Nephron progenitor cell (in vitro differentiated cells): ENCODE results near the gene OLFM1.

Experiments used
- DNase-seq: peaks from one replicate; pipeline ENCODE4 v3.0.0; 2021
- H3K27ac Mint-ChIP-seq: 2 replicates; pipeline ENCODE4 v1.8.0; 2021; ENCODE audit warnings: mild to moderate bottlenecking, moderate library complexity, mixed read lengths
- H3K27me3 Mint-ChIP-seq: 2 replicates; pipeline ENCODE4 v1.8.0; 2021; ENCODE audit warnings: mild to moderate bottlenecking, low read depth, mixed read lengths; ENCODE audit not compliant: poor library complexity
- H3K36me3 Mint-ChIP-seq: 2 replicates; pipeline ENCODE4 v1.8.0; 2021; ENCODE audit warnings: low read depth, mixed read lengths
- H3K4me1 Mint-ChIP-seq: 2 replicates; pipeline ENCODE4 v1.8.0; 2021; ENCODE audit warnings: mixed read lengths
- H3K4me3 Mint-ChIP-seq: 2 replicates; pipeline ENCODE4 v1.8.0; 2021; ENCODE audit warnings: mild to moderate bottlenecking, moderate library complexity, mixed read lengths
- H3K9me3 Mint-ChIP-seq: 2 replicates; pipeline ENCODE4 v1.8.0; 2021; ENCODE audit warnings: mild to moderate bottlenecking, moderate library complexity, mixed read lengths
- TF ChIP-seq, protein P1 (sequence below): fragments of 200-600 bp; sonication (generic); IDR thresholded peaks from 2 replicates; pipeline ENCODE4 v1.5.0; 2021; ENCODE audit warnings: antibody characterized with exemption

Gene OLFM1

DNA sequence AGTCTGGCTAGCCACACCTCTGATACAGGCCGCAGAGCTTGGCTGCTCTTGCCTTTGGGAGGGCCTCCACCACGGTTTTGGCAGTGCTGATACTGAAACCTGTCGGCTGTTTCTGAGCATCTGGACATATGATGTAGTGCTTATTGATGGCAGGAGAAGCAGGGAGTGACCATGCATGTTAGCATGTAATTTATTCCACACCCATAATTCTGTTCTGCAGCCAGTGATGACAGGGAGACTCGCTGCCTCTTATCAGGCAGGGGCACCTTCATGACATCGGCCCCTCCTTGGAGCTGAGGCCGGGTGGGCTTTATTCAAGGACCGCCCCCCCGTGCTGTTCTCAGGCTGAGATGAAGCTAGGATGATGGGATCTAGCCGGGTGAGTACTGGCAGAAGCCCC is 49.0 kb downstream of the OLFM1 start:
- H3K4me1 Mint-ChIP-seq = peaks cover 56% of the 10 kb centered on the region
- peaks cover 10% of the 10 kb centered on the region for H3K27me3 Mint-ChIP-seq
- H3K27ac Mint-ChIP-seq = no peak overlapping the region
- DNase-seq = no peak
- H3K4me3 Mint-ChIP-seq = no peak overlapping the region
- peaks cover 15% of the 10 kb centered on the region for H3K9me3 Mint-ChIP-seq
- H3K36me3 Mint-ChIP-seq = no peaks in the 10 kb centered on the region
- TF ChIP-seq, protein P1, sequence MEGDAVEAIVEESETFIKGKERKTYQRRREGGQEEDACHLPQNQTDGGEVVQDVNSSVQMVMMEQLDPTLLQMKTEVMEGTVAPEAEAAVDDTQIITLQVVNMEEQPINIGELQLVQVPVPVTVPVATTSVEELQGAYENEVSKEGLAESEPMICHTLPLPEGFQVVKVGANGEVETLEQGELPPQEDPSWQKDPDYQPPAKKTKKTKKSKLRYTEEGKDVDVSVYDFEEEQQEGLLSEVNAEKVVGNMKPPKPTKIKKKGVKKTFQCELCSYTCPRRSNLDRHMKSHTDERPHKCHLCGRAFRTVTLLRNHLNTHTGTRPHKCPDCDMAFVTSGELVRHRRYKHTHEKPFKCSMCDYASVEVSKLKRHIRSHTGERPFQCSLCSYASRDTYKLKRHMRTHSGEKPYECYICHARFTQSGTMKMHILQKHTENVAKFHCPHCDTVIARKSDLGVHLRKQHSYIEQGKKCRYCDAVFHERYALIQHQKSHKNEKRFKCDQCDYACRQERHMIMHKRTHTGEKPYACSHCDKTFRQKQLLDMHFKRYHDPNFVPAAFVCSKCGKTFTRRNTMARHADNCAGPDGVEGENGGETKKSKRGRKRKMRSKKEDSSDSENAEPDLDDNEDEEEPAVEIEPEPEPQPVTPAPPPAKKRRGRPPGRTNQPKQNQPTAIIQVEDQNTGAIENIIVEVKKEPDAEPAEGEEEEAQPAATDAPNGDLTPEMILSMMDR = no peak

DNA sequence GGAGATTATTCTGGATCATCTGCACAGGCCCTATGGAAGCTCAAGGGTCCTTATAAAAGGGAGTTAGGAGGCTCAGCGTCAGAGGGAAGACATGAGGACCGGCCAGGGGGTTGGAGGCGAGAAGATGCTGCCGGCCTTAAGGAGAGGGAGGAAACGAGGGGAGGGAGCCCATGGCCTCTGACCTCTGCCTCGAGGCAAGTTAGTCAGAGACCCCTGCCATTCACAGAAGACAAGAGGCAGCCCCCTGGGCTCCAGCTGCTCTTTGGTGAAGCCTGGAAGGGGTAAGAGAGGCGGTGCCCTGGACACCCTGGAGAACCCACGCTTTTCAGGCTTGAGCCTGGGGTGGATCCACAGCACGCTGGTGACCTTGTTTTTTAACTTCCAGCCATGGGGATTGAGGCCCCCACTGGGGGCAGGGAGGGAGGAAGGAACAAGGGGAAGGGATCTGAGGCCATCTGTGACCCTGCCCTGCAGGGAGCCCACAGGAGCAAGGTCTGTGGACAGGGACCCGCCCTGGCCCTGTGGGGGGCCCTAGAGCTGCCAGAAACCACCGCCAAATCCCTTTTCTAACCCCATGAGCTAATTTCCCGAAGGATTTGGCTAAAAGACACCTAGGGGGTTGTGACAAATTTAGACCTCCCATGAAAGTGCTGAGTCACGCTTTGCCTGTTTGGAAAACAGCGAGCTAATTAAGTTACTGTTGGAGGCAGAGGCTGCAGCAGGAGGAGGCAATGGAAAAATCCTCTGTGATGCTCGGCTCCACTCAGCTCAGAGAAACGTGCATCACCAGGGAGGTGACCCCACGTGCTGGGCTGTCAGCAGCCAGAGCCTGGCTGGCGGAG is 49.7 kb downstream of the OLFM1 start:
- no peak for DNase-seq
- peaks cover 13% of the 10 kb centered on the region for H3K9me3 Mint-ChIP-seq
- peaks cover 48% of the 10 kb centered on the region for H3K4me1 Mint-ChIP-seq
- H3K27me3 Mint-ChIP-seq = peaks cover 6% of the 10 kb centered on the region
- no peak overlapping the region for H3K4me3 Mint-ChIP-seq
- TF ChIP-seq, protein P1 = no peak
- no peak overlapping the region for H3K27ac Mint-ChIP-seq
- H3K36me3 Mint-ChIP-seq = no peaks in the 10 kb centered on the region

GRCh38 chr9:135138078-135138855 is 50.8 kb downstream of the OLFM1 start:
- H3K4me1 Mint-ChIP-seq = peaks cover 38% of the 10 kb centered on the region

GRCh38 chr9:135139366-135139959 is 52.0 kb downstream of the OLFM1 start:
- Mint-ChIP-seq H3K4me3 (no peak overlapping the region), H3K27me3 (peaks cover 10% of the 10 kb centered on the region), H3K36me3 (no peaks in the 10 kb centered on the region), H3K9me3 (peaks cover 13% of the 10 kb centered on the region), H3K27ac (no peak overlapping the region), H3K4me1 (peaks cover 26% of the 10 kb centered on the region)
- TF ChIP-seq, protein P1 = no peak
- DNase-seq = no peak

More at GRCh38 chr9:135138078-135138855, 50.8 kb downstream of the OLFM1 start:
- DNase-seq = no peak
- Mint-ChIP-seq H3K4me3 (no peak overlapping the region), H3K36me3 (no peaks in the 10 kb centered on the region), H3K9me3 (peaks cover 13% of the 10 kb centered on the region), H3K27me3 (peaks cover 1% of the 10 kb centered on the region), H3K27ac (no peak overlapping the region)
- TF ChIP-seq, protein P1 = no peak

GRCh38 chr9:135141183-135141774 is 53.8 kb downstream of the OLFM1 start:
- H3K27me3 Mint-ChIP-seq = peaks cover 22% of the 10 kb centered on the region
- peaks cover 13% of the 10 kb centered on the region for H3K9me3 Mint-ChIP-seq
- H3K4me3 Mint-ChIP-seq = no peak overlapping the region
- no peak overlapping the region for H3K27ac Mint-ChIP-seq
- TF ChIP-seq, protein P1 = no peak
- DNase-seq = no peak
- peaks cover 24% of the 10 kb centered on the region for H3K4me1 Mint-ChIP-seq
- no peaks in the 10 kb centered on the region for H3K36me3 Mint-ChIP-seq
